Activated CD8-positive, alpha-beta T cell treated with anti-CD3 and anti-CD28 coated beads for 36 hours (primary cell): ENCODE measurements around the gene AP1G2. TPM values are rescaled to one million over a fixed set of nuclear protein-coding genes. Genes with fewer than 3 reads are reported as not detected.
A peak's percentile ranks its signal among the peaks of the same experiment; 100 is the strongest.

ENCODE experiments used
- ATAC-seq: fragments of 200-7000 bp; cut with Tn5 transposase; one replicate; pipeline ENCODE4 v1.10.0; 2021; ENCODE audit warnings: mild to moderate bottlenecking, moderate library complexity
- CTCF ChIA-PET: fragments of 350-600 bp; sonication (Branson Sonifier 250); formaldehyde crosslinking; loops from one replicate; lab custom pipeline; 2021; ENCODE audit warnings: antibody characterized with exemption; lab: Charles Lee
- POLR2A ChIA-PET: fragments of 350-600 bp; sonication (Branson Sonifier 250); formaldehyde crosslinking; loops from one replicate; lab custom pipeline; 2021; ENCODE audit warnings: antibody characterized with exemption; lab: Charles Lee
- DNase-seq: peaks from one replicate; pipeline ENCODE4 v3.0.0-alpha.2; 2020
- H3K27ac Mint-ChIP-seq: one replicate; pipeline ENCODE4 v1.8.0; 2021; ENCODE audit warnings: mild to moderate bottlenecking, mixed read lengths
- H3K27me3 Mint-ChIP-seq: one replicate; pipeline ENCODE4 v1.8.0; 2021; ENCODE audit warnings: mixed read lengths
- H3K36me3 Mint-ChIP-seq: one replicate; pipeline ENCODE4 v1.8.0; 2021; ENCODE audit warnings: low read depth, mixed read lengths
- H3K4me1 Mint-ChIP-seq: one replicate; pipeline ENCODE4 v1.8.0; 2021; ENCODE audit warnings: low read depth, mixed read lengths
- H3K4me3 Mint-ChIP-seq: one replicate; pipeline ENCODE4 v1.8.0; 2021; ENCODE audit warnings: mild to moderate bottlenecking, moderate library complexity, mixed read lengths
- H3K9me3 Mint-ChIP-seq: one replicate; pipeline ENCODE4 v1.8.0; 2021; ENCODE audit warnings: mixed read lengths
- intact Hi-C: fragments of 100-400 bp; cut with micrococcal nuclease; formaldehyde crosslinking; loops from one replicate; pipeline ENCODE4 v1.10.0; 2022
- total RNA-seq, 2 experiments: library from RNA; stranded (reverse); gene quantifications; one replicate each; pipeline ENCODE4 v1.2.3, GENCODE V29; 2021
- TF ChIP-seq, protein P1 (sequence below): fragments of 200-600 bp; IDR thresholded peaks from one replicate; pipeline ENCODE4 v1.8.0; 2022; ENCODE audit warnings: antibody characterized with exemption, mild to moderate bottlenecking

Gene AP1G2
- total RNA-seq, 2 experiments from 2014 or later = 146 to 155 TPM

DNA sequence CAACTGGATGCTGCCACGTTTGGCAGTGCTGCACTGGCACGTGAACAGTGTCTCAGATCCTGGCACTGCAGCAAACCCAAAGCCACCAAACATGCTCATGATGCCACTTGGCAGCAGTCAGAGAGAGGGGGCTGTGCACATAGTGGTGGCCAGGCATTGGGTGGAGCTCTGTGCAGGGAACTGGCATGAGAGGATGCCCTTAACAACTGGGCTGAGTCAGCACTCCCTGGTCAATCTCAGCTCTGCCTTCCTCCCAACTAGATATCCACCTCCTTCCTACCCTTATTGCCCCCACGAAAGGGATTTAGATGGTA, 53.0 kb downstream of the AP1G2 start:
- H3K4me3 Mint-ChIP-seq = no peak overlapping the region
- H3K27ac Mint-ChIP-seq = no peak overlapping the region
- H3K4me1 Mint-ChIP-seq = peaks cover 6% of the 10 kb centered on the region
- ChIA-PET CTCF (no interaction called here), POLR2A (no interaction called here)
- ATAC-seq (no peak), DNase-seq (no peak)
- H3K36me3 Mint-ChIP-seq = no peaks in the 10 kb centered on the region
- no peaks in the 10 kb centered on the region for H3K27me3 Mint-ChIP-seq
- H3K9me3 Mint-ChIP-seq = no peaks in the 10 kb centered on the region
- TF ChIP-seq, protein P1, sequence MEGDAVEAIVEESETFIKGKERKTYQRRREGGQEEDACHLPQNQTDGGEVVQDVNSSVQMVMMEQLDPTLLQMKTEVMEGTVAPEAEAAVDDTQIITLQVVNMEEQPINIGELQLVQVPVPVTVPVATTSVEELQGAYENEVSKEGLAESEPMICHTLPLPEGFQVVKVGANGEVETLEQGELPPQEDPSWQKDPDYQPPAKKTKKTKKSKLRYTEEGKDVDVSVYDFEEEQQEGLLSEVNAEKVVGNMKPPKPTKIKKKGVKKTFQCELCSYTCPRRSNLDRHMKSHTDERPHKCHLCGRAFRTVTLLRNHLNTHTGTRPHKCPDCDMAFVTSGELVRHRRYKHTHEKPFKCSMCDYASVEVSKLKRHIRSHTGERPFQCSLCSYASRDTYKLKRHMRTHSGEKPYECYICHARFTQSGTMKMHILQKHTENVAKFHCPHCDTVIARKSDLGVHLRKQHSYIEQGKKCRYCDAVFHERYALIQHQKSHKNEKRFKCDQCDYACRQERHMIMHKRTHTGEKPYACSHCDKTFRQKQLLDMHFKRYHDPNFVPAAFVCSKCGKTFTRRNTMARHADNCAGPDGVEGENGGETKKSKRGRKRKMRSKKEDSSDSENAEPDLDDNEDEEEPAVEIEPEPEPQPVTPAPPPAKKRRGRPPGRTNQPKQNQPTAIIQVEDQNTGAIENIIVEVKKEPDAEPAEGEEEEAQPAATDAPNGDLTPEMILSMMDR = no peak
- intact Hi-C loops = no loop called here

DNA sequence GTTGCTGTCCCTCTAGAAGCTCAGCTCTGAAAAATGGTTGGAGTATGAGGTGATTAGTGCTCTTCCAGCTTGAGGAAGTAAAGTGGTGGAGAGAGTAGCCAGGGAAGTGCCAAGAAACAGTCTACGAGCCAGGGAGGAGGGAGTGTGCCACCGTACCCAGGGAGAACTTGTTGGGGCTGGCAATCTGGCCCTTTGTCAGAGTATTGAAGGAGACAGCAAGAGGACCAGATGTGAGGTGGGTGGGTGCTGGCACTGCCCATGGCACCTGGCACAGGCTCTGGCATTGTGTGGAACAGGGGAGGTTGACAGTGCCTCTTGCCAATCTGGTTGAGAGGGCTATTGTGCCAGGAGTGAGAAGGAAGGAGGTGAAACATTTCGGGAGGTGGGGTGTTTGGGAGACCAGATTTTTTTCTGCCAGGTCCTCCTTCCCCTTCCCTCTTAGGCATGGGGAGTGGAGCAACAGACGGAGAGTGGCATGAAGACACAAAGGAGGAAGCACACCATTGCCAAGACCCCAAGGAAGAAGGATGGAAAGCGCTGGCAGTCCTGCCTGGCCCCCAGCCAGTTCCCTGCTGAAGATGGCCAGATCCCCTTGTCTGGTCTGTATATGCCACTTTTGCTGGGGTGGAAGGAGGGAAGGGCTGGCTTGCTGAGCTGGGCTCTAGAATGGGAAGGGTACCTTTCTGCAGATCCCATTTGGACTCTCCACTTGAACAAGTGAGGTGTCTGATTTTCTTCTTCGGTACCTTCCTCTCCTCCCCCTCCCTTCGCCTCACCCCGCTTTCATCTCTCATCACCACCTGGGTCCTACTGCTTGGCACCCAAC, 53.6 kb downstream of the AP1G2 start:
- CTCF ChIA-PET = interaction anchor here (1.1 kb wide), 1 partner anchor 28 kb away, joined by 3 read pairs; no protein-coding TSS in a partner anchor

DNA sequence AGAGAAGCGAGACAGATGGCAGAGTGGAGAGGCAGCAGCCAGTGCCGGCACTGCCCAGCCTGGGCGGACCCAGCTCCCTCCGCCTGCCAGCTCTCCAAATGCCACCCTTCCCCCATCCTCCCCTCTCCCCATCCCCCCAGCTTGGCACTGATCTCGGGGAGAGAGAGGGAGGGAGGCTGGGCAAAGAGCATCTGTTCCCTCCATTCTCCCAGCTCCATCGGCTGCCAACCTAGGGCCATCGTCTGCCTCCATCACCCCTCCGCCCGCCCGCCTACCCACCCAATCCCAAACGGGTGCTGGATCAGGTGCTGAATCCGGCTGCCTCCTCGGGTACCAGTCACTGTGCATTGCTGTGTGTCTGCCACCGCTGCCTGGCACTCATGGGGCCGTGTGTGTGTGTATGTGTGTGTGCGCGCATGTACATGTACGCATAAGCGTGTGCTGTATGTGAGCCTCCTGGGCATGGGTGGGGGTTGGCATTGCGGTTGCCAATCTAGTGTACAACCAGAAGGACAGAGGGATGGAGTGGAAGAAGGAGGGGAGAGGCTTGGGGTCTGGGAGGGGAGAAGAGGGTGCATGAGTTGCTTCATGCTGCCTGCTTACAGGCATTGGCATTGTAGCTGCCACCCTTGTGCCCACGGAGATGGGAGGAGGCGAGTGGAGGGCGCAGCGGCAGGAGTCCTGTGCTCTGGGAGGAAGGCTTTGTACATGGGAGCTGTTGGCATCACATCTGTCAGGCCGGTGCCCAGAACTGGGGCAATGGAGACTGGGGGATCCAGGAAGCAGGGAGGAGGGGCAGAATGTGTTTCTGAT, 54.4 kb downstream of the AP1G2 start:
- peaks cover 6% of the 10 kb centered on the region for H3K4me1 Mint-ChIP-seq
- intact Hi-C loops = no loop called here
- no peaks in the 10 kb centered on the region for H3K9me3 Mint-ChIP-seq
- TF ChIP-seq, protein P1 = no peak
- H3K27ac Mint-ChIP-seq = no peak overlapping the region
- no peak overlapping the region for H3K4me3 Mint-ChIP-seq
- DNase-seq (no peak), ATAC-seq (no peak)
- ChIA-PET CTCF (interaction anchor here (1.1 kb wide), 1 partner anchor 28 kb away, joined by 3 read pairs; no protein-coding TSS in a partner anchor), POLR2A (no interaction called here)
- no peaks in the 10 kb centered on the region for H3K27me3 Mint-ChIP-seq
- H3K36me3 Mint-ChIP-seq = no peaks in the 10 kb centered on the region

More for the DNA sequence above, 53.6 kb downstream of the AP1G2 start:
- intact Hi-C loops = no loop called here
- Mint-ChIP-seq H3K27ac (no peak overlapping the region), H3K36me3 (no peaks in the 10 kb centered on the region), H3K4me3 (no peak overlapping the region), H3K9me3 (no peaks in the 10 kb centered on the region), H3K4me1 (peaks cover 6% of the 10 kb centered on the region), H3K27me3 (no peaks in the 10 kb centered on the region)
- DNase-seq (no peak), ATAC-seq (no peak)
- TF ChIP-seq, protein P1 = no peak
- POLR2A ChIA-PET = no interaction called here

DNA sequence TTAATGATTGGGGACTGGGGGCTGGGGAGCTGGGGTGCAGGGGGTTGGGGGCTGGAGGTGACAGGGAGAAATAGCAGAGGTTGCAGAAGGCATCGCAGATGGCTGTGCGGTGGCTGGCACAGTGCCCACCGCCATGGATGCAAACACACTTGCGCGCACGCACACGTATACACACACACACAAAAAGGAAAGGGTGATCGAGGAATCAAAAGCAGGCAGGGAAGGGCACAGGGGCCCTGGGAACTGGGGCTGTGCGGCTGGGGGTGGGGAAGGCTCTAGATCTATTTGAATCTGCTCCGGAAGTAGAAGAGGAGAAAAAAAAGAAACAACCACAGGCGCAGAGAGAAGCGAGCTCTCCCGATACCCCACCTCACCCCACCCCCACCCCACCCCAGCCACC, 55.4 kb downstream of the AP1G2 start:
- Mint-ChIP-seq H3K4me3 (peak overlapping the region; percentile 69), H3K36me3 (no peaks in the 10 kb centered on the region), H3K4me1 (peaks cover 6% of the 10 kb centered on the region), H3K27ac (peak overlapping the region; percentile 76), H3K9me3 (no peaks in the 10 kb centered on the region), H3K27me3 (no peaks in the 10 kb centered on the region)
- ATAC-seq (peak; percentile 39), DNase-seq (peak; percentile 41)
- TF ChIP-seq, protein P1 = no peak
- intact Hi-C loops = no loop called here
- POLR2A ChIA-PET = no interaction called here
- CTCF ChIA-PET = interaction anchor here (1.9 kb wide), 1 partner anchor 34 kb away, joined by 6 read pairs; no protein-coding TSS in a partner anchor

Other genes with a start within 250 kb of the AP1G2 start
- gene PABPN1, start 246.3 kb downstream of the AP1G2 start, total RNA-seq = 100 to 1,000 TPM; 258 to 260 TPM
- 1 to 10 TPM; 2.3 TPM for gene SLC22A17, start 214.9 kb downstream of the AP1G2 start, total RNA-seq
- not detected for gene EFS, start 202.6 kb downstream of the AP1G2 start, total RNA-seq
- gene IL25, start 195.0 kb downstream of the AP1G2 start, total RNA-seq = not detected
- gene CMTM5, start 190.7 kb downstream of the AP1G2 start, total RNA-seq = not detected
- not detected for gene MYH6, start 159.5 kb downstream of the AP1G2 start, total RNA-seq
- not detected for gene MYH7, start 132.1 kb downstream of the AP1G2 start, total RNA-seq
- 10 to 100 TPM; 50.9 to 57.4 TPM for gene NGDN, start 98.1 kb downstream of the AP1G2 start, total RNA-seq
- gene ZFHX2, start 16.0 kb downstream of the AP1G2 start, total RNA-seq = 1 to 10 TPM in 1 of 2 experiments, under 1 TPM in 1; 0.78 to 1.0 TPM
- gene THTPA, start 11.5 kb downstream of the AP1G2 start, total RNA-seq = 1 to 10 TPM; 5.1 to 7.6 TPM
- gene JPH4, start 11.0 kb upstream of the AP1G2 start, total RNA-seq = under 1 TPM; 0.25 to 0.51 TPM
- 1 to 10 TPM; 3.3 to 3.5 TPM for gene DHRS2, start 68.6 kb upstream of the AP1G2 start, total RNA-seq